Neural cell (in vitro differentiated cells): ENCODE data around the gene KRT9. TPM values are rescaled to one million over a fixed set of nuclear protein-coding genes. Genes with fewer than 3 reads are reported as not detected.
"Not testable (repeated sequence)": the region's sequence is repeated elsewhere in the genome, so short reads cannot be mapped to it uniquely, and the experiment has no call there.

Experiments used
- H2AFZ ChIP-seq: fragments of 200-600, 300-800 bp; sonication (generic), shearing (Covaris generic); 2 replicates; pipeline ENCODE4 v1.6.0; 2014; ENCODE audit warnings: low read depth, mild to moderate bottlenecking, antibody characterized with exemption, low read length, moderate library complexity
- H3F3A ChIP-seq: fragments of 200-600 bp; shearing (Covaris generic); 2 replicates; pipeline ENCODE4 v1.6.1; 2016; ENCODE audit warnings: mild to moderate bottlenecking, moderate library complexity, mixed read lengths, antibody characterized with exemption, low read length; ENCODE audit not compliant: insufficient read depth, poor library complexity, severe bottlenecking
- H3K27ac ChIP-seq: fragments of 200-600, 300-800 bp; sonication (generic), shearing (Covaris generic); 2 replicates; pipeline ENCODE4 v1.5.1; 2014; ENCODE audit warnings: mild to moderate bottlenecking, low read length, moderate library complexity
- H3K27me3 ChIP-seq: fragments of 300-800, 200-600 bp; sonication (generic), shearing (Covaris generic); 2 replicates; pipeline ENCODE4 v1.6.0; 2014; ENCODE audit warnings: mild to moderate bottlenecking, low read depth, low read length, moderate library complexity; ENCODE audit not compliant: insufficient read depth
- H3K36me3 ChIP-seq: fragments of 300-800, 200-600 bp; sonication (generic), shearing (Covaris generic); 2 replicates; pipeline ENCODE4 v1.5.1; 2014; ENCODE audit warnings: mild to moderate bottlenecking, antibody characterized with exemption, low read length, moderate library complexity; ENCODE audit not compliant: insufficient read depth
- H3K4me2 ChIP-seq: fragments of 300-800, 200-600 bp; sonication (generic), shearing (Covaris generic); 2 replicates; pipeline ENCODE4 v1.6.0; 2014; ENCODE audit warnings: mild to moderate bottlenecking, low read length
- H3K4me3 ChIP-seq: fragments of 300-800, 200-600 bp; sonication (generic), shearing (Covaris generic); 2 replicates; pipeline ENCODE4 v1.5.1; 2014; ENCODE audit warnings: mild to moderate bottlenecking, low read length, moderate library complexity
- H3K79me2 ChIP-seq: fragments of 200-600 bp; shearing (Covaris generic); replicated peaks from 2 replicates; pipeline ENCODE4 v1.6.0; 2014; ENCODE audit warnings: mild to moderate bottlenecking, low read length, moderate library complexity; ENCODE audit not compliant: insufficient read depth
- H3K9ac ChIP-seq: fragments of 300-800, 200-600 bp; sonication (generic), shearing (Covaris generic); 2 replicates; pipeline ENCODE4 v1.6.1; 2016; ENCODE audit warnings: mild to moderate bottlenecking, low read length, mixed read lengths
- H3K9me2 ChIP-seq: fragments of 200-600 bp; shearing (Covaris generic); 2 replicates; pipeline ENCODE4 v1.6.1; 2016; ENCODE audit warnings: mild to moderate bottlenecking, low read length, mixed read lengths; ENCODE audit not compliant: insufficient read depth
- H3K9me3 ChIP-seq: fragments of 200-600, 300-800 bp; sonication (generic), shearing (Covaris generic); 2 replicates; pipeline ENCODE4 v1.6.1; 2016; ENCODE audit warnings: mild to moderate bottlenecking, mixed run types, low read length, moderate library complexity, mixed read lengths
- H4K20me1 ChIP-seq: fragments of 200-600 bp; shearing (Covaris generic); 2 replicates; pipeline ENCODE4 v1.6.1; 2016; ENCODE audit warnings: mild to moderate bottlenecking, mixed run types; ENCODE audit not compliant: insufficient read depth
- CTCF ChIP-seq: fragments of 450-650 bp; IDR thresholded peaks from 2 replicates; pipeline ENCODE4 v1.5.1; 2014; ENCODE audit warnings: antibody characterized with exemption, mild to moderate bottlenecking, moderate library complexity; ENCODE audit not compliant: poor library complexity, severe bottlenecking
- EP300 ChIP-seq: fragments of 450-650 bp; conservative IDR thresholded peaks from 2 replicates; pipeline ENCODE4 v1.6.1; 2014; ENCODE audit warnings: antibody characterized with exemption, mild to moderate bottlenecking, moderate library complexity; ENCODE audit not compliant: poor library complexity, severe bottlenecking
- EZH2 ChIP-seq: fragments of 200-600, 300-800 bp; shearing (Covaris generic), sonication (generic); IDR thresholded peaks from 2 replicates; pipeline ENCODE4 v1.6.1; 2014; ENCODE audit warnings: antibody characterized with exemption, low read length, borderline replicate concordance, mild to moderate bottlenecking; ENCODE audit not compliant: insufficient read depth, poor library complexity, severe bottlenecking
- MXI1 ChIP-seq: fragments of 450-650 bp; conservative IDR thresholded peaks from 2 replicates; pipeline ENCODE4 v1.6.1; 2014; ENCODE audit warnings: antibody characterized with exemption, mild to moderate bottlenecking; ENCODE audit not compliant: poor library complexity, severe bottlenecking
- POLR2AphosphoS5 ChIP-seq: IDR thresholded peaks from 2 replicates; pipeline ENCODE4 v1.6.1; 2012
- RAD21 ChIP-seq: fragments of 450-650 bp; conservative IDR thresholded peaks from 2 replicates; pipeline ENCODE4 v1.6.1; 2014; ENCODE audit warnings: antibody characterized with exemption, mild to moderate bottlenecking, moderate library complexity
- REST ChIP-seq: IDR thresholded peaks from 2 replicates; pipeline ENCODE4 v1.6.1; 2012; ENCODE audit warnings: borderline replicate concordance
- SMC3 ChIP-seq: fragments of 450-650 bp; conservative IDR thresholded peaks from 2 replicates; pipeline ENCODE4 v1.6.1; 2014; ENCODE audit warnings: antibody characterized with exemption, mild to moderate bottlenecking, moderate library complexity; ENCODE audit not compliant: poor library complexity
- TAF1 ChIP-seq: IDR thresholded peaks from 2 replicates; pipeline ENCODE4 v1.6.1; 2012; ENCODE audit warnings: low read depth
- polyA plus RNA-seq: library from polyadenylated mRNA; depleted of rRNA; stranded (reverse); fragments of >200 nt; gene quantifications from 2 replicates; pipeline ENCODE4 v1.2.3, GENCODE V29; 2014

The KRT9 gene
- polyA plus RNA-seq, 1 donor from 2014 or later: not detected

- no peak overlapping the region for H3K4me3 ChIP-seq
- no peaks in the 10 kb centered on the region for H4K20me1 ChIP-seq
- H3K27me3 ChIP-seq: no peaks in the 10 kb centered on the region
- H3K9me2 ChIP-seq: no peaks in the 10 kb centered on the region
- no peaks in the 10 kb centered on the region for H3K9me3 ChIP-seq
- no peak overlapping the region for H3K27ac ChIP-seq
- H2AFZ ChIP-seq: no peak overlapping the region
- TF ChIP-seq EZH2 (no peak), REST (no peak), POLR2AphosphoS5 (no peak), SMC3 (no peak), TAF1 (no peak), CTCF (no peak)
- no peaks in the 10 kb centered on the region for H3K79me2 ChIP-seq
- no peaks in the 10 kb centered on the region for H3F3A ChIP-seq
- H3K9ac ChIP-seq: no peak overlapping the region
- no peak overlapping the region for H3K4me2 ChIP-seq
- no peaks in the 10 kb centered on the region for H3K36me3 ChIP-seq
Measured at GRCh38 chr17:41617698-41618097, 45.8 kb upstream of the KRT9 start.

GRCh38 chr17:41617136-41617535 is 45.3 kb upstream of the KRT9 start:
- Histone ChIP-seq H2AFZ (no peak overlapping the region), H3F3A (no peaks in the 10 kb centered on the region), H3K27ac (no peak overlapping the region), H3K79me2 (no peaks in the 10 kb centered on the region), H3K4me2 (no peak overlapping the region), H3K36me3 (no peaks in the 10 kb centered on the region), H3K9me2 (no peaks in the 10 kb centered on the region), H3K27me3 (no peaks in the 10 kb centered on the region), H3K9me3 (no peaks in the 10 kb centered on the region), H3K9ac (no peak overlapping the region), H4K20me1 (no peaks in the 10 kb centered on the region), H3K4me3 (no peak overlapping the region)
- TF ChIP-seq EP300 (no peak), MXI1 (no peak), EZH2 (no peak), TAF1 (no peak), RAD21 (no peak), POLR2AphosphoS5 (no peak), REST (no peak), CTCF (no peak), SMC3 (no peak)

GRCh38 chr17:41616486-41616885 is 44.6 kb upstream of the KRT9 start:
- not testable (repeated sequence) for H3K36me3 ChIP-seq, H3K9me3 ChIP-seq, H3K27ac ChIP-seq, H3K9me2 ChIP-seq, H2AFZ ChIP-seq, H3K4me3 ChIP-seq, H3K79me2 ChIP-seq, H3F3A ChIP-seq, H3K9ac ChIP-seq, H3K4me2 ChIP-seq, H4K20me1 ChIP-seq, H3K27me3 ChIP-seq
